ENCODE measurements around the gene HIF1AN. TPM values are rescaled to one million over a fixed set of nuclear protein-coding genes. Genes with fewer than 3 reads are reported as not detected.

The HIF1AN gene
- polyA plus RNA-seq, 1 donor (not counting 4 experiments of a cell fraction or from before 2014, with no cell fraction given), result 16.8 TPM

- Histone ChIP-seq H3K79me2 (ENCODE audit: control insufficient read depth, insufficient read depth, low read length) (no peaks in the 10 kb centered on the region), H3K4me2 (ENCODE audit: control insufficient read depth, extremely low read depth, insufficient read depth, low read depth, low read length) (no peak overlapping the region), H3K27ac (ENCODE audit: control insufficient read depth, insufficient read depth, low read length) (no peak overlapping the region), H3K4me1 (ENCODE audit: control insufficient read depth, extremely low read depth, insufficient read depth, low read length) (peaks cover 8% of the 10 kb centered on the region), H3K9me3 (ENCODE audit: control insufficient read depth, low read depth, low read length) (no peaks in the 10 kb centered on the region), H3K36me3 (ENCODE audit: control insufficient read depth in 2 of 2, extremely low read depth in 1 of 2, insufficient read depth in 2 of 2, low read length in 2 of 2) (peaks cover 4 to 8% of the 10 kb centered on the region in 2 experiments), H3K9ac (ENCODE audit: control insufficient read depth, extremely low read depth, insufficient read depth, low read length) (no peak overlapping the region), H3K27me3 (ENCODE audit: control insufficient read depth, extremely low read depth, insufficient read depth, low read length) (no peaks in the 10 kb centered on the region), H2AFZ (ENCODE audit: control insufficient read depth, low read length) (no peak overlapping the region), H3K4me3 (ENCODE audit: control insufficient read depth in 2 of 3, extremely low read depth in 1 of 3, insufficient read depth in 2 of 3, low read depth in 1 of 3, low read length in 3 of 3) (no peak overlapping the region), H4K20me1 (ENCODE audit: control insufficient read depth, extremely low read depth, insufficient read depth, low read length) (peaks cover 4% of the 10 kb centered on the region), H3K9me1 (ENCODE audit: control insufficient read depth, extremely low read depth, insufficient read depth, low read length) (no peaks in the 10 kb centered on the region)
- FAIRE-seq (no peak), DNase-seq (ENCODE audit: low read depth, low spot score) (no peak)
- dilution Hi-C loops (cut with MboI; ENCODE audit: extremely low pct_ligation_motif_present, low sequenced_read_pairs), result no loop called here
- TF ChIP-seq EZH2 (IDR thresholded peaks at IDR 0.05; ENCODE audit: low read length) (no peak), CTCF (optimal IDR thresholded peaks at IDR 0.05 in 1 of 3, IDR thresholded peaks at IDR 0.05 in 1 of 3, conservative IDR thresholded peaks at IDR 0.05 in 1 of 3; ENCODE audit: extremely low read depth in 1 of 3, insufficient read depth in 2 of 3, low read length in 3 of 3) (no peak)
Measured at GRCh38 chr10:100504096-100504495, 31.6 kb upstream of the HIF1AN start.

GRCh38 chr10:100505164-100505563 lies 30.6 kb upstream of the HIF1AN start:
- TF ChIP-seq EZH2 (IDR thresholded peaks at IDR 0.05; ENCODE audit: low read length), result no peak
- no peak for TF ChIP-seq CTCF (optimal IDR thresholded peaks at IDR 0.05 in 1 of 3, IDR thresholded peaks at IDR 0.05 in 1 of 3, conservative IDR thresholded peaks at IDR 0.05 in 1 of 3; ENCODE audit: extremely low read depth in 1 of 3, insufficient read depth in 2 of 3, low read length in 3 of 3)
- Histone ChIP-seq H3K4me2 (ENCODE audit: control insufficient read depth, extremely low read depth, insufficient read depth, low read depth, low read length) (no peak overlapping the region), H3K79me2 (ENCODE audit: control insufficient read depth, insufficient read depth, low read length) (no peaks in the 10 kb centered on the region), H3K4me3 (ENCODE audit: control insufficient read depth in 2 of 3, extremely low read depth in 1 of 3, insufficient read depth in 2 of 3, low read depth in 1 of 3, low read length in 3 of 3) (no peak overlapping the region), H4K20me1 (ENCODE audit: control insufficient read depth, extremely low read depth, insufficient read depth, low read length) (peaks cover 4% of the 10 kb centered on the region), H3K36me3 (ENCODE audit: control insufficient read depth in 2 of 2, extremely low read depth in 1 of 2, insufficient read depth in 2 of 2, low read length in 2 of 2) (peaks cover 4 to 8% of the 10 kb centered on the region in 2 experiments), H2AFZ (ENCODE audit: control insufficient read depth, low read length) (no peak overlapping the region), H3K27ac (ENCODE audit: control insufficient read depth, insufficient read depth, low read length) (no peak overlapping the region), H3K27me3 (ENCODE audit: control insufficient read depth, extremely low read depth, insufficient read depth, low read length) (no peaks in the 10 kb centered on the region), H3K4me1 (ENCODE audit: control insufficient read depth, extremely low read depth, insufficient read depth, low read length) (peaks cover 8% of the 10 kb centered on the region), H3K9ac (ENCODE audit: control insufficient read depth, extremely low read depth, insufficient read depth, low read length) (no peak overlapping the region), H3K9me3 (ENCODE audit: control insufficient read depth, low read depth, low read length) (no peaks in the 10 kb centered on the region), H3K9me1 (ENCODE audit: control insufficient read depth, extremely low read depth, insufficient read depth, low read length) (no peaks in the 10 kb centered on the region)
- no peak for FAIRE-seq
- dilution Hi-C loops (cut with MboI; ENCODE audit: extremely low pct_ligation_motif_present, low sequenced_read_pairs), result no loop called here
- no peak for DNase-seq (ENCODE audit: low read depth, low spot score)

All from keratinocyte (primary cell).